C4-2B (cell line): ENCODE measurements around the gene WSB2.

ENCODE experiments used
- H3K27ac ChIP-seq: fragments of 450-650 bp; 2 replicates; pipeline ENCODE4 v1.5.1; 2017
- CTCF ChIP-seq: fragments of 450-650 bp; conservative IDR thresholded peaks from 2 replicates; pipeline ENCODE4 v1.5.1; 2017; ENCODE audit warnings: mild to moderate bottlenecking
- ZFX ChIP-seq: fragments of 450-650 bp; IDR thresholded peaks from 2 replicates; pipeline ENCODE4 v1.6.1; 2017

WSB2 gene

GRCh38 chr12:118017926-118018325 lies 43.1 kb downstream of the WSB2 start:
- TF ChIP-seq ZFX: no peak
- TF ChIP-seq CTCF: no peak
- H3K27ac ChIP-seq: peak overlapping the region; percentile 89; the same call in 1 of the 2 replicates

- H3K27ac ChIP-seq: peak within 1 kb of the TSS; percentile 89
- peak; percentile 52; the same call in 1 of the 2 replicates for TF ChIP-seq ZFX
- no peak for TF ChIP-seq CTCF
Observed at GRCh38 chr12:118016424-118017264, 44.3 kb downstream of the WSB2 start, which contains the start of gene RFC5. TSS of gene RFC5 (plus strand) at chr12:118016703. CDS start at chr12:118016828, 125 bp downstream.

GRCh38 chr12:118015944-118016343 lies 45.0 kb downstream of the WSB2 start:
- H3K27ac ChIP-seq: no peak overlapping the region
- TF ChIP-seq CTCF (no peak), ZFX (no peak)

GRCh38 chr12:118015306-118015705 lies 45.7 kb downstream of the WSB2 start:
- TF ChIP-seq ZFX (no peak), CTCF (no peak)
- H3K27ac ChIP-seq: no peak overlapping the region

- TF ChIP-seq ZFX: no peak
- TF ChIP-seq CTCF: no peak
- no peak overlapping the region for H3K27ac ChIP-seq
Observed at GRCh38 chr12:118013283-118013682, 47.7 kb downstream of the WSB2 start.

- H3K27ac ChIP-seq: no peak overlapping the region
- no peak for TF ChIP-seq ZFX
- TF ChIP-seq CTCF: no peak
Observed at GRCh38 chr12:118011961-118012360, 49.0 kb downstream of the WSB2 start.

- TF ChIP-seq ZFX (no peak), CTCF (no peak)
- no peak overlapping the region for H3K27ac ChIP-seq
Observed at GRCh38 chr12:118011377-118011776, 49.6 kb downstream of the WSB2 start.
